ENCODE measurements around the gene IQSEC3. TPM values are rescaled to one million over a fixed set of nuclear protein-coding genes. Genes with fewer than 3 reads are reported as not detected.

Gene IQSEC3
- total and polyA plus RNA-seq, 10 of the 15 experiments (the other 5 are each of a cell fraction or from before 2014, with no cell fraction given) = not detected

DNA sequence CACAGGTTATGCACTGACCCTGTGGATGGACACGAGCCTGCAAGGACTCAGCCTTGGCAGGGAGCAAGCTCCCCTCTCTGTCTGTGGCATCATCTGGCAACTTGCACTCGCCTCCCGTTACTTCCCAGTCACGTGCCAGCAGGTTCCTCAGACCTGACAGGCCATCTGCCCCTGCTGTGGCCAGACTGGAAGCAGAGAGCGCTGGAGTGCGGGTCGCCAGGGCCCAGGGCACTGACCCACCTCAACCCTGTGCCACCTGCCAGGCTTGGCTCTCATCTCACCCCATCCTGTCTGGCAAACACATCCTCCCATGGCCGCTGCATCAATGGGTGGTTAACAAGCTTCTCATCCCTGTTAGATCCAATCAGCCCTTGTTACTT is 119.0 kb downstream of the IQSEC3 start:
- Histone ChIP-seq H3K4me2 (ENCODE audit: control insufficient read depth, insufficient read depth) (no peak overlapping the region), H3K27ac (ENCODE audit: control insufficient read depth, insufficient read depth) (no peak overlapping the region), H3K36me3 (ENCODE audit: control insufficient read depth in 2 of 2, insufficient read depth in 2 of 2, low read length in 1 of 2) (no peaks in the 10 kb centered on the region), H3K4me3 (no peak overlapping the region), H3K9me3 (replicated peaks; ENCODE audit: control insufficient read depth, insufficient read depth, low read length) (no peaks in the 10 kb centered on the region), H3K27me3 (replicated peaks in 1 of 2; ENCODE audit: control insufficient read depth in 2 of 2, insufficient read depth in 2 of 2, low read length in 1 of 2) (no peaks in the 10 kb centered on the region), H2AFZ (ENCODE audit: control insufficient read depth, low read depth, low read length) (no peak overlapping the region), H3K79me2 (ENCODE audit: control insufficient read depth, insufficient read depth, low read length) (no peaks in the 10 kb centered on the region), H3K9ac (ENCODE audit: control insufficient read depth, insufficient read depth, low read length) (no peak overlapping the region), H4K20me1 (ENCODE audit: control insufficient read depth, insufficient read depth) (no peaks in the 10 kb centered on the region), H3K4me1 (ENCODE audit: control insufficient read depth, insufficient read depth, low read length) (peaks cover 4% of the 10 kb centered on the region)
- ChIA-PET CTCF (no interaction called here), POLR2A (no interaction called here), RAD21 (ENCODE audit: unreplicated experiment) (no interaction called here), SMC1A (ENCODE audit: uncharacterized antibody, unreplicated experiment) (no interaction called here)
- TF ChIP-seq SUPT20H (IDR thresholded peaks at IDR 0.05; ENCODE audit: borderline replicate concordance, control insufficient read depth, low read depth, low read length) (no peak), SREBF1 (IDR thresholded peaks at IDR 0.05; ENCODE audit: low read length) (no peak), MEF2A (IDR thresholded peaks at IDR 0.05; ENCODE audit: insufficient read depth, low read depth, low read length) (no peak), POLR2AphosphoS2 (IDR thresholded peaks at IDR 0.05; ENCODE audit: low read depth, low read length) (no peak), STAT3 (IDR thresholded peaks at IDR 0.05; ENCODE audit: low read depth, low read length) (no peak), RELB (IDR thresholded peaks at IDR 0.05; ENCODE audit: low read depth) (no peak), JUND (IDR thresholded peaks at IDR 0.05; ENCODE audit: low read depth, low read length) (no peak), WRNIP1 (IDR thresholded peaks at IDR 0.05; ENCODE audit: borderline replicate concordance, low read depth, low read length) (no peak), SREBF2 (IDR thresholded peaks at IDR 0.05; ENCODE audit: low read length) (no peak)
- TF ChIP-seq, protein P1, sequence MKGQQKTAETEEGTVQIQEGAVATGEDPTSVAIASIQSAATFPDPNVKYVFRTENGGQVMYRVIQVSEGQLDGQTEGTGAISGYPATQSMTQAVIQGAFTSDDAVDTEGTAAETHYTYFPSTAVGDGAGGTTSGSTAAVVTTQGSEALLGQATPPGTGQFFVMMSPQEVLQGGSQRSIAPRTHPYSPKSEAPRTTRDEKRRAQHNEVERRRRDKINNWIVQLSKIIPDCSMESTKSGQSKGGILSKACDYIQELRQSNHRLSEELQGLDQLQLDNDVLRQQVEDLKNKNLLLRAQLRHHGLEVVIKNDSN (IDR thresholded peaks at IDR 0.05; ENCODE audit: borderline replicate concordance, extremely low read length, insufficient read depth, low read depth, low read length) = no peak
- TF ChIP-seq, protein P2, sequence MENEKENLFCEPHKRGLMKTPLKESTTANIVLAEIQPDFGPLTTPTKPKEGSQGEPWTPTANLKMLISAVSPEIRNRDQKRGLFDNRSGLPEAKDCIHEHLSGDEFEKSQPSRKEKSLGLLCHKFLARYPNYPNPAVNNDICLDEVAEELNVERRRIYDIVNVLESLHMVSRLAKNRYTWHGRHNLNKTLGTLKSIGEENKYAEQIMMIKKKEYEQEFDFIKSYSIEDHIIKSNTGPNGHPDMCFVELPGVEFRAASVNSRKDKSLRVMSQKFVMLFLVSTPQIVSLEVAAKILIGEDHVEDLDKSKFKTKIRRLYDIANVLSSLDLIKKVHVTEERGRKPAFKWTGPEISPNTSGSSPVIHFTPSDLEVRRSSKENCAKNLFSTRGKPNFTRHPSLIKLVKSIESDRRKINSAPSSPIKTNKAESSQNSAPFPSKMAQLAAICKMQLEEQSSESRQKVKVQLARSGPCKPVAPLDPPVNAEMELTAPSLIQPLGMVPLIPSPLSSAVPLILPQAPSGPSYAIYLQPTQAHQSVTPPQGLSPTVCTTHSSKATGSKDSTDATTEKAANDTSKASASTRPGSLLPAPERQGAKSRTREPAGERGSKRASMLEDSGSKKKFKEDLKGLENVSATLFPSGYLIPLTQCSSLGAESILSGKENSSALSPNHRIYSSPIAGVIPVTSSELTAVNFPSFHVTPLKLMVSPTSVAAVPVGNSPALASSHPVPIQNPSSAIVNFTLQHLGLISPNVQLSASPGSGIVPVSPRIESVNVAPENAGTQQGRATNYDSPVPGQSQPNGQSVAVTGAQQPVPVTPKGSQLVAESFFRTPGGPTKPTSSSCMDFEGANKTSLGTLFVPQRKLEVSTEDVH (IDR thresholded peaks at IDR 0.05; ENCODE audit: low read depth, partially characterized antibody) = no peak
- in situ Hi-C loops (cut with MboI) (no loop called here), intact Hi-C loops (cut with micrococcal nuclease; ENCODE audit: unreplicated experiment) (no loop called here)
- 3% methylated on average over 5 of the region's 8 CpGs for WGBS (ENCODE audit: insufficient coverage, insufficient replicate concordance, low lambda C conversion rate, missing lambda C conversion rate)
- FAIRE-seq (no peak), DNase-seq (ENCODE audit: low read depth, low spot score) (no peak), ATAC-seq (no peak)
- BruUV-seq (replicated peaks) = no TSS peak
